Hematopoietic multipotent progenitor cell treated with erythropoietin and hydrocortisone succinate and interleukin-3 and kit ligand, for 15 days (in vitro differentiated cells): Measurements from ENCODE around the gene CCDC134.

Experiments used
- DNase-seq: peaks from one replicate; pipeline ENCODE4 v3.0.0-alpha.2; 2015; ENCODE audit warnings: low spot score

CCDC134 gene

GRCh38 chr22:41787331-41787730, 13.1 kb upstream of the CCDC134 start:
- no peak for DNase-seq

GRCh38 chr22:41793871-41794270, 6.6 kb upstream of the CCDC134 start:
- DNase-seq: no peak

GRCh38 chr22:41798736-41799135, 1.7 kb upstream of the CCDC134 start:
- no peak for DNase-seq

GRCh38 chr22:41799486-41800347, 762 bp upstream of the CCDC134 start:
- DNase-seq: no peak

GRCh38 chr22:41801147-41801819, 804 bp downstream of the CCDC134 start:
- DNase-seq: no peak

- DNase-seq: no peak
Observed at GRCh38 chr22:41801886-41802285, 1.4 kb downstream of the CCDC134 start.

GRCh38 chr22:41805639-41806038, 5.2 kb downstream of the CCDC134 start:
- no peak for DNase-seq

GRCh38 chr22:41808400-41808799, 7.9 kb downstream of the CCDC134 start:
- peak; percentile 53 for DNase-seq

GRCh38 chr22:41810022-41810421, 9.5 kb downstream of the CCDC134 start:
- DNase-seq: no peak

- DNase-seq: no peak
Observed at GRCh38 chr22:41812805-41813545, 12.5 kb downstream of the CCDC134 start.

- no peak for DNase-seq
Observed at GRCh38 chr22:41813726-41814410, 13.4 kb downstream of the CCDC134 start.

GRCh38 chr22:41815716-41816115, 15.2 kb downstream of the CCDC134 start:
- DNase-seq: no peak

GRCh38 chr22:41816241-41816640, 15.8 kb downstream of the CCDC134 start:
- no peak for DNase-seq

- DNase-seq: no peak
Observed at GRCh38 chr22:41816871-41817270, 16.4 kb downstream of the CCDC134 start.

- DNase-seq: no peak
Observed at GRCh38 chr22:41818011-41818410, 17.5 kb downstream of the CCDC134 start.

GRCh38 chr22:41818596-41818995, 18.1 kb downstream of the CCDC134 start:
- no peak for DNase-seq

GRCh38 chr22:41819257-41819656, 18.8 kb downstream of the CCDC134 start:
- DNase-seq: no peak

- DNase-seq: no peak
Observed at GRCh38 chr22:41820447-41820846, 20.0 kb downstream of the CCDC134 start.

- no peak for DNase-seq
Observed at GRCh38 chr22:41821471-41822316, 21.2 kb downstream of the CCDC134 start.

- DNase-seq: peak; percentile 69
Observed at GRCh38 chr22:41822317-41823057, 22.0 kb downstream of the CCDC134 start.
